Measurements from ENCODE around the gene PRPH.

DNA sequence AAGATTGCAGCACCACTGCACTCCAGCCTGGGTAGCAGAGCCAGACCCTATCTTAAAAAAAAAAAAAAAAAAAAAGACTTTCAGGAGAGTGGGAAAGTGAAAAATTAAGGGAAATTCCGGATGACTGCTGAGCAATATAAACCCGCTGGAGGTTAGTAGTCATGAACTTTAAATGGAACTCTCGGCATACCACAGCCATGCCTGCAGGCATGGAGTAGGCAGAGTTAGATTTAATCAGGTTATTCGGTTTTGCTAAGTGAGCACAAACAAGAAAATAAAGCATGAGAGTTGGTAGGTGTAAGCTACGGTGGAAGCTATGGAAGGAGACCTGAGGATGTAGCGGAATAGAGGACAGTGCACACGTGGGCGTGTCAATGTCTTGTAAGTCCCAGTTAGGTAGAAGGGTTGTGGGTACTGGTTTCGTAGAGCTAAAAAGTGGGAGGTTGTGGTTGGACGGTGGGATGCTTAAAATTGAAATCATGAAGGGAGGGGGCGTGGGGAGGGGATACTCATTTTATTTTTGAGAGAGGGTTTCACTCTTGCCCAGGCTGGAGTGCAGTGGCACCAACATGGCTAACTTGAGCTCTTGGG is 41.8 kb upstream of the PRPH start:
- TF ChIP-seq EZH2phosphoT487 (IDR thresholded peaks at IDR 0.05; ENCODE audit: insufficient read depth, low read depth) (no peak), EZH2 (IDR thresholded peaks at IDR 0.05; ENCODE audit: insufficient read depth, poor library complexity, severe bottlenecking) (no peak)

Measured in GM23248 (cell line).